ENCODE results near the gene PRSS57. TPM values are rescaled to one million over a fixed set of nuclear protein-coding genes. Genes with fewer than 3 reads are reported as not detected.

PRSS57 gene
- total RNA-seq, 2 experiments from 2014 or later: not detected

GRCh38 chr19:645912-646778 is 49.1 kb downstream of the PRSS57 start:
- intact Hi-C loops (cut with micrococcal nuclease): no loop called here
- peaks cover 5% of the 10 kb centered on the region for H3K36me3 Mint-ChIP-seq (ENCODE audit: low read depth)
- no peak for DNase-seq
- no peak for ATAC-seq
- ChIA-PET POLR2A (interaction anchor here (0.5 to 1.7 kb wide), 3 partner anchors 10 to 42 kb away, joined by 3 to 6 read pairs (median 3); no protein-coding TSS in a partner anchor), CTCF (no interaction called here)
- H3K4me1 Mint-ChIP-seq (ENCODE audit: low read depth): no peaks in the 10 kb centered on the region
- H3K4me3 Mint-ChIP-seq: no peak overlapping the region
- H3K27me3 Mint-ChIP-seq: no peaks in the 10 kb centered on the region
- no peak overlapping the region for H3K27ac Mint-ChIP-seq
- H3K9me3 Mint-ChIP-seq: no peaks in the 10 kb centered on the region
- TF ChIP-seq CTCF (IDR thresholded peaks at IDR 0.05): no peak

- Mint-ChIP-seq H3K27ac (no peak overlapping the region), H3K27me3 (no peaks in the 10 kb centered on the region), H3K4me3 (no peak overlapping the region)
These were observed 50.5 kb downstream of the PRSS57 start for GRCh38 chr19:644789-645188.

GRCh38 chr19:644363-644762 is 50.9 kb downstream of the PRSS57 start:
- POLR2A ChIA-PET: no interaction called here

More at GRCh38 chr19:644789-645188, 50.5 kb downstream of the PRSS57 start:
- no peak for ATAC-seq
- Mint-ChIP-seq H3K36me3 (ENCODE audit: low read depth) (peaks cover 3% of the 10 kb centered on the region), H3K9me3 (no peaks in the 10 kb centered on the region), H3K4me1 (ENCODE audit: low read depth) (no peaks in the 10 kb centered on the region)
- intact Hi-C loops (cut with micrococcal nuclease): no loop called here
- no peak for TF ChIP-seq CTCF (IDR thresholded peaks at IDR 0.05)
- CTCF ChIA-PET: no interaction called here
- POLR2A ChIA-PET: no interaction called here
- DNase-seq: no peak

GRCh38 chr19:643736-644135 is 51.5 kb downstream of the PRSS57 start:
- Mint-ChIP-seq H3K27ac (no peak overlapping the region), H3K4me1 (ENCODE audit: low read depth) (peaks cover 7% of the 10 kb centered on the region), H3K36me3 (ENCODE audit: low read depth) (peaks cover 3% of the 10 kb centered on the region), H3K9me3 (no peaks in the 10 kb centered on the region), H3K4me3 (no peak overlapping the region), H3K27me3 (no peaks in the 10 kb centered on the region)
- ATAC-seq (no peak), DNase-seq (no peak)
- POLR2A ChIA-PET: no interaction called here
- CTCF ChIA-PET: no interaction called here
- TF ChIP-seq CTCF (IDR thresholded peaks at IDR 0.05): no peak
- intact Hi-C loops (cut with micrococcal nuclease): no loop called here

More at GRCh38 chr19:644363-644762, 50.9 kb downstream of the PRSS57 start:
- Mint-ChIP-seq H3K36me3 (ENCODE audit: low read depth) (peaks cover 3% of the 10 kb centered on the region), H3K27me3 (no peaks in the 10 kb centered on the region), H3K4me3 (no peak overlapping the region), H3K27ac (no peak overlapping the region), H3K4me1 (ENCODE audit: low read depth) (peaks cover 1% of the 10 kb centered on the region), H3K9me3 (no peaks in the 10 kb centered on the region)
- intact Hi-C loops (cut with micrococcal nuclease): no loop called here
- ATAC-seq (no peak), DNase-seq (no peak)
- no peak for TF ChIP-seq CTCF (IDR thresholded peaks at IDR 0.05)
- CTCF ChIA-PET: no interaction called here

All from activated CD8-positive, alpha-beta T cell treated with anti-CD3 and anti-CD28 coated beads for 36 hours (primary cell).